Transverse colon (tissue), 4 donors: ENCODE data around the gene PMFBP1. TPM values are rescaled to one million over a fixed set of nuclear protein-coding genes. Genes with fewer than 3 reads are reported as not detected.

Source experiments
- DNase-seq: peaks from one replicate; pipeline ENCODE4 v3.0.0-alpha.2; 2019
- H3K27ac ChIP-seq, 4 donors: fragments of 200-600 bp; sonication (generic); 2 replicates each; pipeline ENCODE4 v1.5.1; 2016 to 2018; ENCODE audit warnings: inconsistent platforms in 4 of 4
- H3K27me3 ChIP-seq: fragments of 200-600 bp; sonication (generic); 2 replicates; pipeline ENCODE4 v1.5.1; 2017; ENCODE audit warnings: inconsistent platforms
- H3K36me3 ChIP-seq, 4 donors: fragments of 200-600 bp; sonication (generic); 2 replicates each; pipeline ENCODE4 v1.5.1; 2017 to 2019; ENCODE audit warnings: inconsistent platforms in 4 of 4
- H3K4me1 ChIP-seq, 4 donors: fragments of 200-600 bp; sonication (generic); 2 replicates each; pipeline ENCODE4 v1.5.1; 2017 to 2020; ENCODE audit warnings: inconsistent platforms in 4 of 4
- H3K4me3 ChIP-seq, 4 donors: fragments of 200-600 bp; sonication (generic); 1 replicate in 1 of 4; 2 replicates in 3 of 4; pipeline versions ENCODE4 v1.5.1 to v1.6.1; 2017 to 2019; ENCODE audit warnings: inconsistent platforms in 4 of 4
- H3K9me3 ChIP-seq, 2 donors: fragments of 200-600 bp; sonication (generic); 2 replicates each; pipeline ENCODE4 v1.5.1; 2017 to 2019; ENCODE audit warnings: inconsistent platforms in 2 of 2
- CTCF ChIP-seq, 5 experiments: fragments of 200-600 bp in 3 of 5; fragments of 450-650 bp in 2 of 5; sonication (generic) in 3 of 5; IDR thresholded peaks; 1 replicate in 2 of 5; 2 replicates in 3 of 5; pipeline ENCODE4 v1.5.1; 2016 to 2017; ENCODE audit warnings: antibody characterized with exemption in 5 of 5, inconsistent platforms in 3 of 5, mild to moderate bottlenecking in 2 of 5, moderate library complexity in 1 of 5
- EP300 ChIP-seq: sonication (generic); formaldehyde crosslinking; IDR thresholded peaks from one replicate; pipeline ENCODE4 v1.6.1; 2017; ENCODE audit warnings: antibody characterized with exemption, low read depth
- POLR2A ChIP-seq: fragments of 450-650 bp; IDR thresholded peaks from one replicate; pipeline ENCODE4 v1.6.1; 2016; ENCODE audit warnings: antibody characterized with exemption, mild to moderate bottlenecking, moderate library complexity
- POLR2AphosphoS5 ChIP-seq, 3 donors: sonication (generic); formaldehyde crosslinking; IDR thresholded peaks; one replicate each; pipeline ENCODE4 v1.6.1; 2016; ENCODE audit warnings: antibody characterized with exemption in 3 of 3
- WGBS, 2 donors: methylation state at CpG; one replicate each; pipeline ENCODE4 v1.1.5; 2018; ENCODE audit warnings: low coverage in 1 of 2; 5-methylcytosine and 5-hydroxymethylcytosine counted together
- in situ Hi-C, 4 donors: fragments of 200-750 bp; cut with MboI; loops; one replicate each; pipeline versions ENCODE4 v1.15.0 to v1.15.1; 2017; ENCODE audit warnings: low sequenced_read_pairs in 3 of 4, low pct_ligation_motif_present in 1 of 4, low pct_unique_long_range_greater_than_20kb in 1 of 4
- intact Hi-C: fragments of 100-400 bp; cut with DNase I; formaldehyde crosslinking; loops from one replicate; pipeline ENCODE4 v1.15.1; 2023; ENCODE audit warnings: low total_unique reads
- total RNA-seq, 4 donors: library from RNA; depleted of rRNA; stranded (reverse); fragments of >200 nt; gene quantifications; one replicate each; pipeline ENCODE4 v1.1.0, GENCODE V29; 2016

Gene PMFBP1
- total RNA-seq, 4 donors from 2014 or later, result 0.75 to 8.4 (median 4.2) TPM

GRCh38 chr16:72124761-72125634 is 47.0 kb downstream of the PMFBP1 start:
- peak; percentile 65 to 80 (median 74) for TF ChIP-seq CTCF (IDR thresholded peaks at IDR 0.05)
- TF ChIP-seq EP300, result no peak
- Histone ChIP-seq H3K27ac (peak overlapping the region in 2 of 4 donors; percentile 27 to 36), H3K9me3 (no peaks in the 10 kb centered on the region), H3K27me3 (no peaks in the 10 kb centered on the region), H3K36me3 (no peaks in the 10 kb centered on the region), H3K4me3 (no peak overlapping the region), H3K4me1 (peaks cover 0 to 11% (median 5%) of the 10 kb centered on the region in 4 donors)
- intact Hi-C loops, result no loop called here
- peak; percentile 80 for DNase-seq
- in situ Hi-C loops, result loop anchor here in 3 of 4 donors (10.0 to 25.0 kb wide), 2 partner anchors 337 to 340 kb away; no protein-coding TSS in a partner anchor
- whole genome bisulfite sequencing, 2 donors, result 33 to 43% methylated on average over 5 to 12 of the region's 13 CpGs

GRCh38 chr16:72124148-72124547 is 47.8 kb downstream of the PMFBP1 start:
- Histone ChIP-seq H3K27ac (no peak overlapping the region), H3K27me3 (no peaks in the 10 kb centered on the region), H3K4me3 (no peak overlapping the region), H3K36me3 (no peaks in the 10 kb centered on the region), H3K9me3 (no peaks in the 10 kb centered on the region), H3K4me1 (peaks cover 0 to 11% (median 5%) of the 10 kb centered on the region in 4 donors)
- no peak for DNase-seq
- intact Hi-C loops, result no loop called here
- TF ChIP-seq CTCF (IDR thresholded peaks at IDR 0.05), result no peak
- no peak for TF ChIP-seq POLR2A
- TF ChIP-seq EP300, result no peak
- no peak for TF ChIP-seq POLR2AphosphoS5 (IDR thresholded peaks at IDR 0.05)
- in situ Hi-C loops, result loop anchor here in 2 of 4 donors (10.0 to 25.0 kb wide), 2 partner anchors 338 to 341 kb away; no protein-coding TSS in a partner anchor
- WGBS, 2 donors, result 100% methylated on average over 3 of the region's 3 CpGs; no CpG with 5 or more reads in 1 of the 2 donors

GRCh38 chr16:72123426-72123825 is 48.5 kb downstream of the PMFBP1 start:
- TF ChIP-seq EP300 (no peak), CTCF (IDR thresholded peaks at IDR 0.05) (no peak), POLR2AphosphoS5 (IDR thresholded peaks at IDR 0.05) (no peak), POLR2A (no peak)
- Histone ChIP-seq H3K4me3 (no peak overlapping the region), H3K4me1 (peaks cover 0 to 11% (median 5%) of the 10 kb centered on the region in 4 donors), H3K9me3 (no peaks in the 10 kb centered on the region), H3K27ac (no peak overlapping the region), H3K36me3 (no peaks in the 10 kb centered on the region), H3K27me3 (no peaks in the 10 kb centered on the region)
- in situ Hi-C loops, result loop anchor here in 2 of 4 donors (10.0 to 25.0 kb wide), 2 partner anchors 339 to 341 kb away; no protein-coding TSS in a partner anchor
- no peak for DNase-seq
- WGBS, 2 donors, result 50 to 82% methylated on average over 2 to 8 of the region's 8 CpGs
- intact Hi-C loops, result no loop called here

GRCh38 chr16:72122916-72123315 is 49.0 kb downstream of the PMFBP1 start:
- H3K4me3 ChIP-seq, result no peak overlapping the region
- no peak for DNase-seq
- in situ Hi-C loops (loop anchor here in 2 of 4 donors (10.0 to 25.0 kb wide), 2 partner anchors 339 to 342 kb away; no protein-coding TSS in a partner anchor), intact Hi-C loops (no loop called here)
- H3K36me3 ChIP-seq, result no peaks in the 10 kb centered on the region
- no peaks in the 10 kb centered on the region for H3K27me3 ChIP-seq
- TF ChIP-seq POLR2A (no peak), CTCF (IDR thresholded peaks at IDR 0.05) (no peak), POLR2AphosphoS5 (IDR thresholded peaks at IDR 0.05) (no peak), EP300 (no peak)
- 95% methylated on average over 11 of the region's 11 CpGs; no CpG with 5 or more reads in 1 of the 2 donors for WGBS, 2 donors
- no peaks in the 10 kb centered on the region for H3K9me3 ChIP-seq
- H3K4me1 ChIP-seq, result peaks cover 0 to 11% (median 5%) of the 10 kb centered on the region in 4 donors
- no peak overlapping the region for H3K27ac ChIP-seq
